Thyroid gland (tissue), 4 donors: ENCODE results near the gene SLC12A2. TPM values are rescaled to one million over a fixed set of nuclear protein-coding genes. Genes with fewer than 3 reads are reported as not detected.

Experiments used
- DNase-seq, 2 donors: peaks; one replicate each; pipeline ENCODE4 v3.0.0-alpha.2; 2019
- H3K27ac ChIP-seq, 3 donors: fragments of 200-600 bp; sonication (generic); 1 replicate in 2 of 3; 2 replicates in 1 of 3; pipeline ENCODE4 v1.5.1; 2016 to 2019; ENCODE audit warnings: mild to moderate bottlenecking in 1 of 3, moderate library complexity in 1 of 3
- H3K27me3 ChIP-seq: fragments of 200-600 bp; sonication (generic); one replicate; pipeline ENCODE4 v1.5.1; 2019
- H3K36me3 ChIP-seq, 2 donors: fragments of 200-600 bp; sonication (generic); one replicate each; pipeline ENCODE4 v1.5.1; 2016 to 2019
- H3K4me1 ChIP-seq, 2 donors: fragments of 200-600 bp; sonication (generic); one replicate each; pipeline ENCODE4 v1.5.1; 2017 to 2019
- H3K4me3 ChIP-seq, 3 donors: fragments of 200-600 bp; sonication (generic); replicated peaks in 1 of 3; 1 replicate in 2 of 3; 2 replicates in 1 of 3; pipeline ENCODE4 v1.5.1; 2016; ENCODE audit warnings: mild to moderate bottlenecking in 1 of 3
- H3K9me3 ChIP-seq: fragments of 200-600 bp; sonication (generic); one replicate; pipeline ENCODE4 v1.5.1; 2017
- POLR2A ChIP-seq, 2 donors: fragments of 450-650 bp; IDR thresholded peaks; one replicate each; pipeline ENCODE4 v1.6.1; 2017; ENCODE audit warnings: antibody characterized with exemption in 2 of 2, mild to moderate bottlenecking in 2 of 2, moderate library complexity in 1 of 2
- WGBS, 2 donors: methylation state at CpG; one replicate each; pipeline ENCODE4 v1.1.5; 2017; 5-methylcytosine and 5-hydroxymethylcytosine counted together
- intact Hi-C: fragments of 100-400 bp; cut with DNase I; formaldehyde crosslinking; loops from one replicate; pipeline ENCODE4 v1.15.1; 2023
- total RNA-seq, 4 donors: library from RNA; depleted of rRNA; stranded (reverse); fragments of >200 nt; gene quantifications; one replicate each; pipeline ENCODE4 v1.2.3, GENCODE V29; 2016
- TF ChIP-seq, protein P1 (sequence below), 6 experiments: fragments of 200-600 bp in 3 of 6; fragments of 450-650 bp in 3 of 6; sonication (generic) in 3 of 6; IDR thresholded peaks; one replicate each; pipeline ENCODE4 v1.5.1; 2016 to 2019; ENCODE audit warnings: antibody characterized with exemption in 6 of 6, mild to moderate bottlenecking in 2 of 6, inconsistent platforms in 1 of 6, moderate library complexity in 1 of 6

Gene SLC12A2
- total RNA-seq, 4 donors from 2014 or later, result 27.2 to 53.3 (median 29.4) TPM

DNA sequence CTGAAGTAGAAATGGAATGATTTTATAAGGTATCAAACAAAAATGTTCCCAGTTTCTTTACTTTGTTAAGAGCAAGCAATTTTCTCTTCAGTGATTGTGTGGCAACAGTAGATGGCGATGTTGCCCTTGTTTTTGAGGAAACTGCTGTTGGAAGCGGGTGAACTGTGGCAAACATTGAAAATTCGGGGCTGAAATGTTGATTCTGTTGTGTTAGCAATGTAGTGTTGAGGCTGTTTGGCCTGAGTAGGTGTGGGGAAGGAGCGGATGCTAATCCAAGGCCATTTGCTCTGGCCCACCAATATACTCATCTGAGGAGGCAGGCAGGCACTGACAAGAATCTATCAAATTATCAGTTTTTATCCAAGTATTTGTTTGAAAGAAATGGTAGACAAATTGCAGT lies 129.8 kb downstream of the SLC12A2 start:
- TF ChIP-seq POLR2A (IDR thresholded peaks at IDR 0.05), result no peak
- TF ChIP-seq, protein P1, sequence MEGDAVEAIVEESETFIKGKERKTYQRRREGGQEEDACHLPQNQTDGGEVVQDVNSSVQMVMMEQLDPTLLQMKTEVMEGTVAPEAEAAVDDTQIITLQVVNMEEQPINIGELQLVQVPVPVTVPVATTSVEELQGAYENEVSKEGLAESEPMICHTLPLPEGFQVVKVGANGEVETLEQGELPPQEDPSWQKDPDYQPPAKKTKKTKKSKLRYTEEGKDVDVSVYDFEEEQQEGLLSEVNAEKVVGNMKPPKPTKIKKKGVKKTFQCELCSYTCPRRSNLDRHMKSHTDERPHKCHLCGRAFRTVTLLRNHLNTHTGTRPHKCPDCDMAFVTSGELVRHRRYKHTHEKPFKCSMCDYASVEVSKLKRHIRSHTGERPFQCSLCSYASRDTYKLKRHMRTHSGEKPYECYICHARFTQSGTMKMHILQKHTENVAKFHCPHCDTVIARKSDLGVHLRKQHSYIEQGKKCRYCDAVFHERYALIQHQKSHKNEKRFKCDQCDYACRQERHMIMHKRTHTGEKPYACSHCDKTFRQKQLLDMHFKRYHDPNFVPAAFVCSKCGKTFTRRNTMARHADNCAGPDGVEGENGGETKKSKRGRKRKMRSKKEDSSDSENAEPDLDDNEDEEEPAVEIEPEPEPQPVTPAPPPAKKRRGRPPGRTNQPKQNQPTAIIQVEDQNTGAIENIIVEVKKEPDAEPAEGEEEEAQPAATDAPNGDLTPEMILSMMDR (IDR thresholded peaks at IDR 0.05), result peak in 5 of 6 experiments; percentile 29 to 72 (median 62)
- no peaks in the 10 kb centered on the region for H3K27me3 ChIP-seq
- intact Hi-C loops, result loop anchor here (10.0 kb wide), 2 partner anchors 281 to 631 kb away; no protein-coding TSS in a partner anchor
- no peak overlapping the region for H3K4me3 ChIP-seq
- no peak overlapping the region for H3K27ac ChIP-seq
- peak; percentile 36 to 50 for DNase-seq
- no peaks in the 10 kb centered on the region for H3K9me3 ChIP-seq
- H3K4me1 ChIP-seq, result peaks cover 0 to 15% of the 10 kb centered on the region in 2 donors
- no peaks in the 10 kb centered on the region for H3K36me3 ChIP-seq
- 8 to 10% methylated on average over 4 of the region's 4 CpGs for WGBS, 2 donors

DNA sequence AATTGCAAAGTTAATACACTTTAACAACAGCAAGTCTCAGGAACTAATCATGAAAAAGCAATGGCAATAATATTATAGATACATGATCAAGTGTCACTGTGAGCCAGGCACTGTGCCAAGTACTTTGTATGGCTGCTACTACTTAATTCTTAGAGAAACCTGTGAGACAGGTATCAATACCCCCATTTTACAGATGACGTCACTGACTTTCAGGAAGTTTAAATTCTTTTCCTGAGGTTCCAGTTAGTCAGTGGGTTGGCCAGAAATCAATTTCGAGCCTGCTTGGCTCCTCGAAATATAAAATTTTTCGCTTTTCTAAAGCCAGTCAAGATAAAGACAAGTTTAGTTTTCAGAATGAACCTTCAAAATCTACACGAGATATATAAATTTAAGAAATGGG lies 130.3 kb downstream of the SLC12A2 start:
- H3K36me3 ChIP-seq, result no peaks in the 10 kb centered on the region
- no peak overlapping the region for H3K4me3 ChIP-seq
- intact Hi-C loops, result loop anchor here (10.0 kb wide), 2 partner anchors 281 to 631 kb away; no protein-coding TSS in a partner anchor
- H3K27me3 ChIP-seq, result no peaks in the 10 kb centered on the region
- TF ChIP-seq POLR2A (IDR thresholded peaks at IDR 0.05), result no peak
- TF ChIP-seq, protein P1 (IDR thresholded peaks at IDR 0.05), result no peak
- peaks cover 0 to 15% of the 10 kb centered on the region in 2 donors for H3K4me1 ChIP-seq
- no peaks in the 10 kb centered on the region for H3K9me3 ChIP-seq
- DNase-seq, result no peak
- WGBS, 2 donors, result 87 to 90% methylated on average over 5 of the region's 5 CpGs
- H3K27ac ChIP-seq, result no peak overlapping the region

DNA sequence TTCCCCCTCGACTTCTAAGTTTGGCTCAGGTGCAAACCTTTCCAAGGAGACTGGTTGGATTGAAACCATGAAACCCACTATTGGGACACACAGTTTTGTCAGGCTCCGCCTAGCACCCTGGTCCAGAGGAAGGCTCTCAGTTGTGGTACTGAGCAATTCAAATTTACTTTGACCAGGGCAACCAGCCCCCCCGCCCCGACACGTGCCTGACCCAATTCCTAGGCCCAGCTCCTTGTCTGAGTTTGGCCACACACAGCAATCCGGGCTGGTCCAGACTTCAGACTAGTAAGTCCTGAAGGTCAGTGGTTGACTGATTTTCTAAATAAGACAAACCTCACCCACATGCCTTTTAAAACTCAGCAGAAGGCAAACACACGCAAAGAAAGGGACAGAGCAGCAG lies 132.7 kb downstream of the SLC12A2 start:
- H3K9me3 ChIP-seq, result no peaks in the 10 kb centered on the region
- DNase-seq, result no peak
- H3K4me3 ChIP-seq, result no peak overlapping the region
- 91 to 92% methylated on average over 7 of the region's 7 CpGs for WGBS, 2 donors
- TF ChIP-seq, protein P1 (IDR thresholded peaks at IDR 0.05), result no peak
- no peak for TF ChIP-seq POLR2A (IDR thresholded peaks at IDR 0.05)
- H3K27ac ChIP-seq, result no peak overlapping the region
- peaks cover 0 to 15% of the 10 kb centered on the region in 2 donors for H3K4me1 ChIP-seq
- no peaks in the 10 kb centered on the region for H3K36me3 ChIP-seq
- no peaks in the 10 kb centered on the region for H3K27me3 ChIP-seq
- intact Hi-C loops, result loop anchor here (10.0 kb wide), 2 partner anchors 279 to 629 kb away; no protein-coding TSS in a partner anchor

DNA sequence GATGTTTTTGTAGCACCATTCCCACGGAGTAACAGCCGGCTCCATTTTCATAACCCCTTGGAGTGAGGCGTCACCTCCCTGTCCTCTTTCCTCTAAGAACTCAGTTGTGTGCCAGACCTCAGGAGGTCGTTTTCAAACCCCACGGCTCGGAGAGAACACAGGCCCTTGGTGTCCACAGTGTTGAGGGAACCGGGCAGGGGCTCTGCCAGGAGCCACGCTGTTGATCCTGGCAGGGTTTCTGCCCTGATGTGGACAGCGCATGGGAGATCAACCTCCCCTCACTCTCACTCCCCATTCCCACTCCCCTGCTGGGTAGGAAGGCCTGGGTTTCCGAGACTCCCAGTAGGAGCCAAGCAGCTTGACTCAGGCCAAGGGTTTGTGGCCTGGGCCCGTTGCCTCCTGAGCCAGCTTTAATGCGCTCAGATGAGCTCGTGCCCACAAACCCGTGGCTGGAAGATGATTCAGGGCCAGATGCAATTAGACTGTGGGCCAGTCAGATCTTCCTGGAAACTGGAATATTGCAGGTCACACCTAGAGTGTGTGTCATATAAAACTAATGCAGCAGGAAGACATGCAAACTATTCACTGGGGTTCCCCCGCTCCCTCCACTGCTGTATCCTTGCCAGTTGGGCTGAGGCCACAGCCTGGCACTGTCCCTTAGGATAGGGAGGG lies 133.4 kb downstream of the SLC12A2 start:
- 52 to 56% methylated on average over 13 to 15 of the region's 15 CpGs for WGBS, 2 donors
- DNase-seq, result peak; percentile 19 to 20
- Histone ChIP-seq H3K27ac (peak overlapping the region in 1 of 3 donors; percentile 13), H3K4me1 (peaks cover 0 to 15% of the 10 kb centered on the region in 2 donors), H3K9me3 (no peaks in the 10 kb centered on the region), H3K36me3 (no peaks in the 10 kb centered on the region), H3K27me3 (no peaks in the 10 kb centered on the region), H3K4me3 (no peak overlapping the region)
- intact Hi-C loops, result loop anchor here (10.0 kb wide), 2 partner anchors 278 to 628 kb away; no protein-coding TSS in a partner anchor
- no peak for TF ChIP-seq POLR2A (IDR thresholded peaks at IDR 0.05)
- TF ChIP-seq, protein P1 (IDR thresholded peaks at IDR 0.05), result no peak

DNA sequence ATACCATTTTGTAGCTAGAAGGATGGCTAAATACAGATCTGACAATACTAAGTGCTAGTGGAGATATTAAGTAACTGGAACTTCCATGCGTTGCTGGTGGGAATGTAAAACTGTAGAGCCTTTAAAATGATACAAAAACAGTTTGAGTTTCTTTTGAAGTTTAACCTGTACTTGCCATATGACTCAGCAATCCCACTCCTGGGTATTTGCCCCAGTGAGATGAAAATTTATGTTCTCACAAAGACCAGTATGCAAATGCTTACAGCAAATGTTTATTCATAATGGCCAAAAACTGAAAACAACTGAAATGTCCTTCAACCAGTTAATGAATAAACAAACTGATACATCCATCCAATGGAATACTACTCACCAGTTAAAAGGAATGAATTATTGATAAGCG lies 137.3 kb downstream of the SLC12A2 start:
- Histone ChIP-seq H3K9me3 (no peaks in the 10 kb centered on the region), H3K36me3 (no peaks in the 10 kb centered on the region), H3K27ac (no peak overlapping the region), H3K27me3 (no peaks in the 10 kb centered on the region), H3K4me1 (peaks cover 0 to 15% of the 10 kb centered on the region in 2 donors), H3K4me3 (no peak overlapping the region)
- 92 to 97% methylated on average over 2 of the region's 2 CpGs for WGBS, 2 donors
- DNase-seq, result no peak
- no peak for TF ChIP-seq POLR2A (IDR thresholded peaks at IDR 0.05)
- TF ChIP-seq, protein P1 (IDR thresholded peaks at IDR 0.05), result no peak
- intact Hi-C loops, result no loop called here
